Keratinocyte (primary cell): ENCODE measurements around the gene ZNF207. TPM values are rescaled to one million over a fixed set of nuclear protein-coding genes. Genes with fewer than 3 reads are reported as not detected.
A peak's percentile ranks its signal among the peaks of the same experiment; 100 is the strongest.

ENCODE experiments used
- DNase-seq: peaks from one replicate; pipeline ENCODE4 v3.0.0-alpha.2; 2011; ENCODE audit warnings: low read depth, missing footprints, low spot score
- FAIRE-seq: peaks from 2 replicates; lab custom pipeline; 2011; peaks lifted over from hg19 to GRCh38; lab: Jason Lieb, UNC
- H2AFZ ChIP-seq: 2 replicates; pipeline ENCODE4 v1.6.0; 2012; ENCODE audit warnings: low read length, control low read depth, inconsistent platforms; ENCODE audit not compliant: control insufficient read depth
- H3K27ac ChIP-seq: 2 replicates; pipeline ENCODE4 v1.5.1; 2011; ENCODE audit warnings: low read length; ENCODE audit not compliant: control insufficient read depth, insufficient read depth
- H3K27me3 ChIP-seq: 3 replicates; pipeline ENCODE4 v1.6.0; 2011; ENCODE audit warnings: low read length; ENCODE audit not compliant: control insufficient read depth, insufficient read depth; ENCODE audit errors: extremely low read depth
- H3K36me3 ChIP-seq, 2 experiments: 2 replicates in 1 of 2; 3 replicates in 1 of 2; pipeline ENCODE4 v1.5.1; 2011; ENCODE audit warnings: low read length in 2 of 2, mild to moderate bottlenecking in 1 of 2; ENCODE audit not compliant: control insufficient read depth in 2 of 2, insufficient read depth in 2 of 2; ENCODE audit errors: extremely low read depth in 1 of 2
- H3K4me1 ChIP-seq: 3 replicates; pipeline ENCODE4 v1.5.1; 2011; ENCODE audit warnings: low read length; ENCODE audit not compliant: control insufficient read depth, insufficient read depth; ENCODE audit errors: extremely low read depth
- H3K4me2 ChIP-seq: 3 replicates; pipeline ENCODE4 v1.6.0; 2011; ENCODE audit warnings: low read depth, low read length; ENCODE audit not compliant: control insufficient read depth, insufficient read depth; ENCODE audit errors: extremely low read depth
- H3K4me3 ChIP-seq, 3 experiments: fragments of 200-600 bp in 1 of 3; sonication (generic) in 1 of 3; 2 replicates in 2 of 3; 3 replicates in 1 of 3; pipeline ENCODE4 v1.5.1; 2011 to 2016; ENCODE audit warnings: low read length in 3 of 3, mild to moderate bottlenecking in 3 of 3, control low read depth in 2 of 3, inconsistent platforms in 1 of 3, low read depth in 1 of 3, mixed read lengths in 1 of 3, mixed run types in 1 of 3, moderate library complexity in 1 of 3; ENCODE audit not compliant: control insufficient read depth in 2 of 3, insufficient read depth in 2 of 3; ENCODE audit errors: extremely low read depth in 1 of 3
- H3K79me2 ChIP-seq: 2 replicates; pipeline ENCODE4 v1.6.0; 2012; ENCODE audit warnings: low read length; ENCODE audit not compliant: control insufficient read depth, insufficient read depth
- H3K9ac ChIP-seq: 3 replicates; pipeline ENCODE4 v1.6.0; 2011; ENCODE audit warnings: low read length; ENCODE audit not compliant: control insufficient read depth, insufficient read depth; ENCODE audit errors: extremely low read depth
- H3K9me1 ChIP-seq: 3 replicates; pipeline ENCODE4 v1.6.0; 2011; ENCODE audit warnings: low read length; ENCODE audit not compliant: control insufficient read depth, insufficient read depth; ENCODE audit errors: extremely low read depth
- H3K9me3 ChIP-seq: 2 replicates; pipeline ENCODE4 v1.5.1; 2012; ENCODE audit warnings: low read depth, low read length; ENCODE audit not compliant: control insufficient read depth
- H4K20me1 ChIP-seq: 3 replicates; pipeline ENCODE4 v1.6.0; 2011; ENCODE audit warnings: low read length; ENCODE audit not compliant: control insufficient read depth, insufficient read depth; ENCODE audit errors: extremely low read depth
- EZH2 ChIP-seq: IDR thresholded peaks from one replicate; pipeline ENCODE4 v1.6.1; 2012; ENCODE audit warnings: inconsistent platforms, mild to moderate bottlenecking, low read length, moderate library complexity
- dilution Hi-C: fragments of 300-500 bp; cut with MboI; formaldehyde crosslinking; loops from one replicate; pipeline ENCODE4 v1.7.0; 2020; ENCODE audit warnings: low sequenced_read_pairs; ENCODE audit not compliant: extremely low pct_ligation_motif_present
- polyA plus RNA-seq, 5 experiments: library from polyadenylated mRNA; depleted of rRNA in 3 of 5; stranded (reverse) in 3 of 5; stranded (forward) in 1 of 5; unstranded in 1 of 5; fragments of >200 nt; gene quantifications; 1 replicate in 1 of 5; 2 replicates in 3 of 5; 3 replicates in 1 of 5; pipeline versions ENCODE4 v1.2.1 to v1.2.3, GENCODE V29; 2011 to 2012; ENCODE audit warnings: missing spikeins in 2 of 5, low read depth in 1 of 5, low replicate concordance in 1 of 5
- TF ChIP-seq, protein P1 (sequence below), 3 experiments: IDR thresholded peaks in 1 of 3; conservative IDR thresholded peaks in 1 of 3; optimal IDR thresholded peaks in 1 of 3; 2 replicates in 2 of 3; 3 replicates in 1 of 3; pipeline versions ENCODE3 to v1.5.1; 2011; ENCODE audit warnings: low read length in 3 of 3, mild to moderate bottlenecking in 3 of 3, moderate library complexity in 2 of 3, control low read depth in 1 of 3, inconsistent platforms in 1 of 3; ENCODE audit not compliant: insufficient read depth in 2 of 3; ENCODE audit errors: extremely low read depth in 1 of 3

ZNF207 gene
- polyA plus RNA-seq, 1 donor (not counting 4 experiments of a cell fraction or from before 2014, with no cell fraction given) = 172 TPM

DNA sequence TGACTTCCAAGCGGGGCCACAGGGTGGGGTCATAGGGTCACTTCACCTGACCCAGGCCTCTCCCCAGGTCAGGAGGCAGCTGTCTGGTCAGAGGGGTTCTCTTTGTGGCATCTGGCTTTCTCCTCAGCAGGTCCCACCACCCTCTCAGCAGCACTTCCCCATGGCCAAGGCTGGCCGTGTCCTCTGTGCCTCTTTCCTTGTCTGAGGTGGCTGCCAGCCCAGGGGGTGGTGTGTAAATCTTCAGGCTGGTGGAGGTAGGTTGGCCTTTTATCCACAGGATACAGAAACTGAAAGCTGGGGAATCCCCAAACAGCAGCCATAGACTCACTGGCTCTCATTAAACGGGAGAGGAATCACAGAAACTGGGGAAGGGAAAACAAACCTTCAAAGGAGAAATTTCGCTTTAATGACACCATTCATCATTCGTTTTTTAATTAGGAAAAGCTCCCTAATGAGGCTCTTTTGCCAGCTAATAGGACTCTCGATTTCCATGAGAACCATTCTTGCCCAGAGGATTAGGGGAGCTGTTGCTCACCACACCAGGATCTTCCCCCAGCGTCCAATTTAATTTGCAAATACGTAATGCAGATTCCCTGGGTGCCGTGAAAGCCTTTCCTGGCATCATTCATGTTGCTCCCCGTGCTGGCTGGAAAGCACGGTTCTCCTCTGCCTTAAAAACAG lies 26.0 kb upstream of the ZNF207 start:
- H3K79me2 ChIP-seq = no peaks in the 10 kb centered on the region
- no peaks in the 10 kb centered on the region for H3K27me3 ChIP-seq
- FAIRE-seq (no peak), DNase-seq (no peak)
- peaks cover 4% of the 10 kb centered on the region for H3K4me1 ChIP-seq
- dilution Hi-C loops = no loop called here
- peak overlapping the region in 1 of 3 experiments; percentile 47 for H3K4me3 ChIP-seq
- H3K27ac ChIP-seq = no peak overlapping the region
- no peaks in the 10 kb centered on the region for H3K9me1 ChIP-seq
- peak overlapping the region; percentile 90 for H2AFZ ChIP-seq
- no peak for TF ChIP-seq EZH2
- TF ChIP-seq, protein P1, sequence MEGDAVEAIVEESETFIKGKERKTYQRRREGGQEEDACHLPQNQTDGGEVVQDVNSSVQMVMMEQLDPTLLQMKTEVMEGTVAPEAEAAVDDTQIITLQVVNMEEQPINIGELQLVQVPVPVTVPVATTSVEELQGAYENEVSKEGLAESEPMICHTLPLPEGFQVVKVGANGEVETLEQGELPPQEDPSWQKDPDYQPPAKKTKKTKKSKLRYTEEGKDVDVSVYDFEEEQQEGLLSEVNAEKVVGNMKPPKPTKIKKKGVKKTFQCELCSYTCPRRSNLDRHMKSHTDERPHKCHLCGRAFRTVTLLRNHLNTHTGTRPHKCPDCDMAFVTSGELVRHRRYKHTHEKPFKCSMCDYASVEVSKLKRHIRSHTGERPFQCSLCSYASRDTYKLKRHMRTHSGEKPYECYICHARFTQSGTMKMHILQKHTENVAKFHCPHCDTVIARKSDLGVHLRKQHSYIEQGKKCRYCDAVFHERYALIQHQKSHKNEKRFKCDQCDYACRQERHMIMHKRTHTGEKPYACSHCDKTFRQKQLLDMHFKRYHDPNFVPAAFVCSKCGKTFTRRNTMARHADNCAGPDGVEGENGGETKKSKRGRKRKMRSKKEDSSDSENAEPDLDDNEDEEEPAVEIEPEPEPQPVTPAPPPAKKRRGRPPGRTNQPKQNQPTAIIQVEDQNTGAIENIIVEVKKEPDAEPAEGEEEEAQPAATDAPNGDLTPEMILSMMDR (optimal IDR thresholded peaks at IDR 0.05 in 1 of 3, IDR thresholded peaks at IDR 0.05 in 1 of 3, conservative IDR thresholded peaks at IDR 0.05 in 1 of 3; ENCODE audit: extremely low read depth in 1 of 3, insufficient read depth in 2 of 3, low read length in 3 of 3) = no peak
- H3K9me3 ChIP-seq = no peaks in the 10 kb centered on the region
- H3K36me3 ChIP-seq = no peaks in the 10 kb centered on the region
- H3K4me2 ChIP-seq = peak overlapping the region; percentile 72
- H3K9ac ChIP-seq = peak overlapping the region; percentile 39
- H4K20me1 ChIP-seq = no peaks in the 10 kb centered on the region

- Histone ChIP-seq H2AFZ (no peak overlapping the region), H3K36me3 (no peaks in the 10 kb centered on the region), H3K9ac (no peak overlapping the region), H3K4me3 (no peak overlapping the region), H3K9me3 (no peaks in the 10 kb centered on the region), H3K4me1 (peaks cover 4% of the 10 kb centered on the region), H3K27me3 (no peaks in the 10 kb centered on the region), H3K9me1 (no peaks in the 10 kb centered on the region), H3K4me2 (no peak overlapping the region), H3K27ac (no peak overlapping the region), H3K79me2 (no peaks in the 10 kb centered on the region), H4K20me1 (no peaks in the 10 kb centered on the region)
- dilution Hi-C loops = no loop called here
- no peak for TF ChIP-seq EZH2
- TF ChIP-seq, protein P1 (optimal IDR thresholded peaks at IDR 0.05 in 1 of 3, IDR thresholded peaks at IDR 0.05 in 1 of 3, conservative IDR thresholded peaks at IDR 0.05 in 1 of 3; ENCODE audit: extremely low read depth in 1 of 3, insufficient read depth in 2 of 3, low read length in 3 of 3) = no peak
- DNase-seq (no peak), FAIRE-seq (no peak)
Measured at GRCh38 chr17:32327911-32328310, 22.0 kb upstream of the ZNF207 start.
